Naive thymus-derived CD8-positive, alpha-beta T cell (primary cell): ENCODE data around the gene SLC46A2. TPM values are rescaled to one million over a fixed set of nuclear protein-coding genes. Genes with fewer than 3 reads are reported as not detected.

Experiments
- ATAC-seq, 2 donors: fragments of 150-1000 bp; cut with Tn5 transposase in 1 of 2; sonication (Bioruptor Pico), chemical (Tn5 transposase) in 1 of 2; 1 replicate in 1 of 2; 2 replicates in 1 of 2; pipeline ENCODE4 v1.10.0; 2021; ENCODE audit warnings: mild to moderate bottlenecking in 2 of 2, moderate library complexity in 2 of 2
- POLR2A ChIA-PET: fragments of 350-600 bp; sonication (Branson Sonifier 250); formaldehyde crosslinking; loops from one replicate; lab custom pipeline; 2021; ENCODE audit warnings: antibody characterized with exemption; lab: Charles Lee
- DNase-seq, 10 donors: peaks; one replicate each; pipeline versions ENCODE4 v3.0.0 to v3.0.0-alpha.2; 2020 to 2022
- H3K27ac Mint-ChIP-seq, 10 donors: one replicate each; pipeline ENCODE4 v1.8.0; 2020 to 2022; ENCODE audit warnings: mild to moderate bottlenecking in 10 of 10, mixed read lengths in 10 of 10, moderate library complexity in 4 of 10, inconsistent platforms in 1 of 10
- H3K27me3 Mint-ChIP-seq, 5 donors: one replicate each; pipeline ENCODE4 v1.8.0; 2021 to 2022; ENCODE audit warnings: mixed read lengths in 5 of 5
- H3K36me3 Mint-ChIP-seq, 3 donors: one replicate each; pipeline ENCODE4 v1.8.0; 2020 to 2022; ENCODE audit warnings: mixed read lengths in 3 of 3, mild to moderate bottlenecking in 2 of 3, inconsistent platforms in 1 of 3
- H3K4me1 Mint-ChIP-seq, 4 donors: one replicate each; pipeline ENCODE4 v1.8.0; 2021 to 2022; ENCODE audit warnings: mixed read lengths in 4 of 4
- H3K4me3 Mint-ChIP-seq, 10 donors: one replicate each; pipeline ENCODE4 v1.8.0; 2020 to 2022; ENCODE audit warnings: mild to moderate bottlenecking in 10 of 10, mixed read lengths in 10 of 10, moderate library complexity in 6 of 10, inconsistent platforms in 1 of 10
- H3K9me3 Mint-ChIP-seq, 9 donors: one replicate each; pipeline ENCODE4 v1.8.0; 2020 to 2022; ENCODE audit warnings: mixed read lengths in 9 of 9, mild to moderate bottlenecking in 3 of 9, inconsistent platforms in 1 of 9, moderate library complexity in 1 of 9
- polyA plus RNA-seq, 3 donors: library from polyadenylated mRNA; unstranded; fragments of 300-500 nt; fragmentation: Illumina TruSeq; gene quantifications; one replicate each; pipeline ENCODE4 v1.2.3, GENCODE V29; 2021
- total RNA-seq, 8 experiments: library from RNA in 2 of 8; stranded (reverse) in 2 of 8; gene quantifications; one replicate each; pipeline ENCODE4 v1.2.3 and lab custom pipeline; 2021 to 2026

SLC46A2 gene
- total RNA-seq (not detected), polyA plus RNA-seq (under 1 TPM in 1 of 3 donors, not detected in 2; 0.11 TPM), total RNA-seq (lab: John Stamatoyannopoulos, UW) (0 to 0.06 (median 0) reads per million in 6 experiments)

DNA sequence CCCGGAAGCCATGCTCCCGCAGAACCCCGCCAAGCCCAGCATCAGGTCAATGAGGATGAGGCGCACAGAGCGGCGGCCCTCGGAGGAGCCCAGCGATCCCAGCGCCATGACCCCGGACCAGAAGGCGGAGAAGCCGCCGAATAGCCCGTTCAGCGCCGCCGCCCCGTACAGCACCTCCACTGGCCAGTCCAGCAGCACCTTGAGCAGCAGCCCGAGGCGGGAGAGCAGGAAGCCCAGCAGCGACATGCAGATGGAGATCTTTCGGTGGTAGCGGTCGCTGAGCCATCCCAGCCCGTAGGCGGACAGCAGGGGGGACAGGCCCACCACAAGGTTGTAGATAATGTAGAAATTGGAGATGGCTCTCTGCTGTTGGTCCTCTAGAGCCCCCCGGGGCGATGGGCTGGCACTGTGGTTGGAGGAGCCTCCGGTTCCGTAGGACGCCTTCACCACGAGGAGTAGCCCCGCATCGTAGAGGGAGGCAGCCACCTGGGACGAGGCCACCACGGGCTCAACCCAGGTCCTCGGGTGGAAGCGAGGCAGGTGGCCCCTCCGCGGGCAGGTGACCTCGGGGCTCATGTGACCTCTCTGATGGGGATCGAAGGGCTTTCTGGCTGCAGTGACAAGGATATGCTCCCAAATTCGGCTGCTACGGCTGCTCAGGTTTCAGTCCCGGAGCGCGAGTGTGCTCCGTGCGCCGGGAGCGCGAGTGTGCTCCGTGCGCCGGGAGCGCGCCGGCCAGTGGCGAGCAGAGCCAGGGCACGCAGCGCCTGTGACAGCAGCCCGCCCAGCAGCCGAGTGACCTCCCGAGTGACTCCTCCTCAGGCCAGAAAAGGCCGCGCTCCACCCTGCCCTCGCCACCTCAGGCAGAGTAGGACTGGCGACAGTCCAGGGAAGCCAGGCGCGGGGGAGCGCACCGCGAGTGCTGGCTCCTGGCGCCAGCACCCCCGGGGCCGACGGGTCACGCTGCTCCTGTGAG, at the start of gene SLC46A2:
Gene SLC46A2, minus strand, starts transcription at position 771 of the 976 bp plus-strand sequence. Its CDS starts 195 bp downstream, at position 576.
- ATAC-seq = no peak
- no peak for DNase-seq
- Mint-ChIP-seq H3K9me3 (peaks cover 0 to 7% (median 0%) of the 10 kb centered on the region in 9 donors), H3K36me3 (peaks cover 0 to 8% (median 1%) of the 10 kb centered on the region in 3 donors), H3K4me3 (peak within 1 kb of the TSS in 1 of 10 donors; percentile 50), H3K27me3 (peaks cover 23 to 44% (median 33%) of the 10 kb centered on the region in 5 donors), H3K27ac (peak within 1 kb of the TSS in 1 of 10 donors; percentile 71), H3K4me1 (peaks cover 0 to 11% (median under 1%) of the 10 kb centered on the region in 4 donors)
- POLR2A ChIA-PET = no interaction called here

DNA sequence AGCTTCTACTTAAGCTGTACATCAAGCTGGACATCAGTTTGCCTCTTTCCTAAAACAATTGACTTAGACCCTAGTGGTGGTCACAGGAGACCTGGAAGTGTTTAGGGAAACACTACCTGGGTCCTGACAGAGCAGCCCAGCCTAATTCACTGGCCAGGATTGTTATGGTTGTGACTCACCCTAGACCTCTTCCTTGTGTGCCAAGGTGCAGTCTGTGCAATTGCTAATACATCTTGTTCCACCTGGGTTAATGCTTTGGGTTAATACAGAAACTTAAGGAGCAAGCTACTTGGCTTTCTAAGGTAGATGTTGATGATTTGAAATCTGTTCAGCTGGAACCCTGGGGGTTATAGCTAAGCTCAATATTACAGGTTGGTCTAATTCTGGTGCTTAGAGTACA, 48.7 kb upstream of the SLC46A2 start:
- POLR2A ChIA-PET = no interaction called here

DNA sequence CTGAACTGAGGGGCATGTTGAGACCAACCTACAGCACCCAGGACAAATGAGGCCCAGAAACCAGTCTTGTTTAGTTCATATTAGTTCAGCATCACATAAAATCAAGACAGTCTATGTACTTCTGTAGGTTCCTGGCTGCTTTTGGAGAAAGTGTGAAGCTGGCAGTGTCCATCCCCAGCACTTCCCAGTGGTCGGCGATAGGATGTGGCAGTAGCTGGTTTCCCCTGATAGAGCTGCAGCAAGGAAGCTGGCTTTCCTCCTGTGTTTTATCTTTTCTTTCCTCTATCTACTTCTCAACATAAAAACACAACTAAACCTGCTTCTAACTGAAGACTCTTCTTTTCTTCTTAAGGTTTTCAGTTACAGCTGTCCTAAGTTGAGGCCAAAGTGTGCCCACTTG, 43.0 kb upstream of the SLC46A2 start:
- peaks cover 18 to 38% (median 31%) of the 10 kb centered on the region in 5 donors for H3K27me3 Mint-ChIP-seq

More for the DNA sequence above, 48.7 kb upstream of the SLC46A2 start:
- peaks cover 0 to under 1% (median 0%) of the 10 kb centered on the region in 3 donors for H3K36me3 Mint-ChIP-seq
- peaks cover 14 to 28% (median 23%) of the 10 kb centered on the region in 5 donors for H3K27me3 Mint-ChIP-seq
- no peak overlapping the region for H3K27ac Mint-ChIP-seq
- ATAC-seq = no peak
- peaks cover 0 to 9% (median 0%) of the 10 kb centered on the region in 9 donors for H3K9me3 Mint-ChIP-seq
- no peak for DNase-seq
- no peaks in the 10 kb centered on the region for H3K4me1 Mint-ChIP-seq
- H3K4me3 Mint-ChIP-seq = no peak overlapping the region

GRCh38 chr9:112925058-112925641, 34.5 kb upstream of the SLC46A2 start:
- H3K4me1 Mint-ChIP-seq = peaks cover 0 to 2% (median 0%) of the 10 kb centered on the region in 4 donors
- no peak for ATAC-seq
- H3K9me3 Mint-ChIP-seq = no peaks in the 10 kb centered on the region
- POLR2A ChIA-PET = interaction anchor here (0.7 kb wide), 4 partner anchors 43 to 414 kb away, joined by 3 to 4 read pairs (median 4); no protein-coding TSS in a partner anchor
- DNase-seq = no peak
- no peak overlapping the region for H3K4me3 Mint-ChIP-seq
- H3K27me3 Mint-ChIP-seq = peaks cover 8 to 22% (median 18%) of the 10 kb centered on the region in 5 donors
- no peaks in the 10 kb centered on the region for H3K36me3 Mint-ChIP-seq
- no peak overlapping the region for H3K27ac Mint-ChIP-seq

More for the DNA sequence above, 43.0 kb upstream of the SLC46A2 start:
- ATAC-seq (no peak), DNase-seq (no peak)
- H3K9me3 Mint-ChIP-seq = no peaks in the 10 kb centered on the region
- POLR2A ChIA-PET = no interaction called here
- no peak overlapping the region for H3K27ac Mint-ChIP-seq
- no peaks in the 10 kb centered on the region for H3K36me3 Mint-ChIP-seq
- no peaks in the 10 kb centered on the region for H3K4me1 Mint-ChIP-seq
- H3K4me3 Mint-ChIP-seq = no peak overlapping the region

DNA sequence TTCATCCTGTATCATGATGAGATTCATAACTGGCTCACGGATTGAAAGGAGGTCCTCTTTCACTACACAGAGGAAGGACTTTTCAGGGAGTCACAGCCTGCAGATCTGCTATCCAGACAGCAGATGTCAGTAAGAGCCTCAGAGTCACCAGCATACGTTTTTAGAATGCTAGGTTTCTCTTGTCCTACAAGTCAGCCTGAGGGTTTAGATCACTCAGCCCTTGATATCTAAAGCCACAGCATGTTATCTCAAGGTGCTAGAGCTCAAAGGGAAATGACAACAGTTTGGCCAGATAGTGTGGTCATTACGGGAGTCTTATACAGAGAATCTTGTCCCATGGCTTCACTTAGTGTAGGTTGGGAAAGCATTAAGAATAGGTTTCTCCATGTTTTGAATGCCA, 30.9 kb upstream of the SLC46A2 start:
- no peak for DNase-seq
- POLR2A ChIA-PET = no interaction called here
- H3K36me3 Mint-ChIP-seq = no peaks in the 10 kb centered on the region
- H3K9me3 Mint-ChIP-seq = no peaks in the 10 kb centered on the region
- ATAC-seq = no peak
- H3K4me3 Mint-ChIP-seq = no peak overlapping the region
- peaks cover 0 to 14% (median 12%) of the 10 kb centered on the region in 5 donors for H3K27me3 Mint-ChIP-seq
- peaks cover 0 to 2% (median 0%) of the 10 kb centered on the region in 4 donors for H3K4me1 Mint-ChIP-seq
- H3K27ac Mint-ChIP-seq = no peak overlapping the region

- H3K27me3 Mint-ChIP-seq = peaks cover 0 to 13% (median 6%) of the 10 kb centered on the region in 5 donors
- no peaks in the 10 kb centered on the region for H3K9me3 Mint-ChIP-seq
- DNase-seq = no peak
- H3K27ac Mint-ChIP-seq = no peak overlapping the region
- no peak overlapping the region for H3K4me3 Mint-ChIP-seq
- no peak for ATAC-seq
- POLR2A ChIA-PET = no interaction called here
- no peaks in the 10 kb centered on the region for H3K4me1 Mint-ChIP-seq
- no peaks in the 10 kb centered on the region for H3K36me3 Mint-ChIP-seq
Observed at GRCh38 chr9:112917987-112918362, 27.3 kb upstream of the SLC46A2 start.

DNA sequence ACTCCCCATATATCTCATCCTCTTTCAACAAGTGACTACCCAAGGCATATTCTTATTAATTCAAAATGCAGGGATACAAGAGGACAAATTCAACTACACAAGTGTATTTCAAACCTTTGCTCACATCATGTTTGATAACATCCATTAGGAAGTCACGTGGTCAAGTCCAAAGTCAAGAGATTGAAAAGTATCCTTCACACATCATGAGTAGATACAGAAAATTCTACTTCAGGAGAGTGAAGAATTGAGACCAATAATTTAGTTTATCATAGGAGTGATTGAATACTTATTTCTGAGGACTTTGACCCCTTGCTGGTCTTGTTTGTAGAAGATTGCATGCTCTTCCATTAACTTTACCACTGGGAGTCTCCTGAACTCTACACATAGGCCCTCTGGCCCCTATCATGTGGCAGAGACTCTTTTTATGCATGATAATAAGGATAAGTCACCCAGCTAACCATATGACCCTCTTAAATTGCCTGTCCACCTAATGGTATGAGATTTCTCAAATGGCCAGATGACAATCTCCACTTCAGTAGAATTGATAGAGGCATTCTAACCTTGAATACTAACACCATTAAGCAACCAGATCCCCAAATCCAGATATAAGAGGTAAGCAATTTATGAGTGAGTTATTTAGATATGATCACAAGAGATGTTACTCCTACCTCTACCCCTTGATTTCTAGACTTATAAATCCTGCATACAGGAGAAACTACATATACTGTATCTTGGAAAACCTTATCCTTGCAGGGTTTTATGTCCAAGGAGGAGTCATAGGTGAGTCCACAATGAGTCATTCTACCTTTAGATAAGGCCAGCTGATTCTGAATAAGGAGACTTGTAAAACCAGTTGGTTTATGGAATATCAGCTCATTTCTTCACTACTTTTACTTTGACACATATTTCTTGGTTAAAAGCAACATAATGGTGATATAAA, 26.6 kb upstream of the SLC46A2 start:
- DNase-seq (no peak), ATAC-seq (no peak)
- H3K36me3 Mint-ChIP-seq = no peaks in the 10 kb centered on the region
- peaks cover 0 to 13% (median 8%) of the 10 kb centered on the region in 5 donors for H3K27me3 Mint-ChIP-seq
- H3K9me3 Mint-ChIP-seq = no peaks in the 10 kb centered on the region
- no peak overlapping the region for H3K4me3 Mint-ChIP-seq
- H3K27ac Mint-ChIP-seq = no peak overlapping the region
- POLR2A ChIA-PET = no interaction called here
- H3K4me1 Mint-ChIP-seq = no peaks in the 10 kb centered on the region

GRCh38 chr9:112914524-112914923, 23.8 kb upstream of the SLC46A2 start:
- POLR2A ChIA-PET = no interaction called here
- Mint-ChIP-seq H3K27ac (no peak overlapping the region), H3K4me3 (no peak overlapping the region), H3K4me1 (no peaks in the 10 kb centered on the region), H3K9me3 (no peaks in the 10 kb centered on the region), H3K27me3 (peaks cover 0 to 11% (median 5%) of the 10 kb centered on the region in 5 donors), H3K36me3 (no peaks in the 10 kb centered on the region)
- DNase-seq (no peak), ATAC-seq (no peak)

DNA sequence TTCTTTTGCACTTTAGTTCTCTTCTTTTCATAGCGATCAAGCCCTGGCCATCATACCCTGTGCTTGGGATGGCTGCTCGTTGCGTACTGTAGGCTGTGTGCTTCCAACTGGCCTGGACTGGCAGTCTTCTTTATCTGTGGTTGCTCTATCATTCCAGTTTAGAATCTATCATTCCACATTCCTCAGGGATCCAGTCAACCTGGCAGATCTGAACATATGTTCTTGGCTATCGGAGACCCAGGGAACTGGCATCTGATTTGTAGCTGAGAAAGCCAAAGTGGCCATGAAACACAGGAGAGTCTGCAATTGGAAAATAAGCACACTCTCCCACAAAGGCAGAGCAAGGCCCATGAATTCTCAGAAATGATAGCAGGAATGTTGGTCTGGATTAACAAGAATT, 22.6 kb upstream of the SLC46A2 start:
- H3K27ac Mint-ChIP-seq = no peak overlapping the region
- ATAC-seq (no peak), DNase-seq (no peak)
- H3K4me1 Mint-ChIP-seq = no peaks in the 10 kb centered on the region
- H3K4me3 Mint-ChIP-seq = no peak overlapping the region
- POLR2A ChIA-PET = no interaction called here
- H3K9me3 Mint-ChIP-seq = no peaks in the 10 kb centered on the region
- H3K27me3 Mint-ChIP-seq = peaks cover 0 to 9% (median 5%) of the 10 kb centered on the region in 5 donors
- H3K36me3 Mint-ChIP-seq = no peaks in the 10 kb centered on the region

GRCh38 chr9:112912636-112913035, 22.0 kb upstream of the SLC46A2 start:
- Mint-ChIP-seq H3K4me1 (no peaks in the 10 kb centered on the region), H3K9me3 (no peaks in the 10 kb centered on the region), H3K27me3 (peaks cover 0 to 9% (median 3%) of the 10 kb centered on the region in 5 donors), H3K4me3 (no peak overlapping the region), H3K36me3 (no peaks in the 10 kb centered on the region), H3K27ac (no peak overlapping the region)
- ATAC-seq (no peak), DNase-seq (no peak)
- POLR2A ChIA-PET = no interaction called here

GRCh38 chr9:112911736-112912135, 21.1 kb upstream of the SLC46A2 start:
- POLR2A ChIA-PET = no interaction called here
- DNase-seq (no peak), ATAC-seq (no peak)
- peaks cover 3 to 9% (median 6%) of the 10 kb centered on the region in 5 donors for H3K27me3 Mint-ChIP-seq
- H3K9me3 Mint-ChIP-seq = no peaks in the 10 kb centered on the region
- H3K4me3 Mint-ChIP-seq = no peak overlapping the region
- H3K27ac Mint-ChIP-seq = no peak overlapping the region
- no peaks in the 10 kb centered on the region for H3K4me1 Mint-ChIP-seq
- no peaks in the 10 kb centered on the region for H3K36me3 Mint-ChIP-seq

GRCh38 chr9:112905084-112905483, 14.4 kb upstream of the SLC46A2 start:
- Mint-ChIP-seq H3K27ac (no peak overlapping the region), H3K36me3 (no peaks in the 10 kb centered on the region), H3K27me3 (peaks cover 9 to 35% (median 12%) of the 10 kb centered on the region in 5 donors), H3K4me1 (peaks cover 0 to 3% (median 0%) of the 10 kb centered on the region in 4 donors), H3K4me3 (no peak overlapping the region), H3K9me3 (no peaks in the 10 kb centered on the region)
- DNase-seq (no peak), ATAC-seq (no peak)
- POLR2A ChIA-PET = no interaction called here
